ENCODE results near the gene SLC25A17.
"Not testable (repeated sequence)": the region's sequence is repeated elsewhere in the genome, so short reads cannot be mapped to it uniquely, and the experiment has no call there.

Gene SLC25A17

GRCh38 chr22:40856513-40857308, 37.6 kb upstream of the SLC25A17 start, which contains the start of the genes ST13 and XPNPEP3:
Gene ST13, minus strand, starts transcription at chr22:40856639. Its CDS starts 99 bp downstream, at chr22:40856540.
Gene XPNPEP3, plus strand, starts transcription at chr22:40857148. Its CDS starts 34 bp downstream, at chr22:40857182.
- TF ChIP-seq CTCF (IDR thresholded peaks at IDR 0.05; ENCODE audit: extremely low read depth, insufficient read depth, missing control alignments) = peak; percentile 3
- DNase-seq (ENCODE audit: low spot score) = peak; percentile 90
- in situ Hi-C loops (cut with MboI; ENCODE audit: low pct_unique_long_range_greater_than_20kb, low sequenced_read_pairs, unreplicated experiment) = no loop called here

- DNase-seq (ENCODE audit: low spot score) = peak; percentile 7
- in situ Hi-C loops (cut with MboI; ENCODE audit: low pct_unique_long_range_greater_than_20kb, low sequenced_read_pairs, unreplicated experiment) = no loop called here
- TF ChIP-seq CTCF (IDR thresholded peaks at IDR 0.05; ENCODE audit: extremely low read depth, insufficient read depth, missing control alignments) = no peak
Measured at GRCh38 chr22:40855979-40856512, 36.9 kb upstream of the SLC25A17 start.

GRCh38 chr22:40855071-40855978, 36.2 kb upstream of the SLC25A17 start:
- no peak for TF ChIP-seq CTCF (IDR thresholded peaks at IDR 0.05; ENCODE audit: extremely low read depth, insufficient read depth, missing control alignments)
- in situ Hi-C loops (cut with MboI; ENCODE audit: low pct_unique_long_range_greater_than_20kb, low sequenced_read_pairs, unreplicated experiment) = no loop called here
- no peak for DNase-seq (ENCODE audit: low spot score)

- in situ Hi-C loops (cut with MboI; ENCODE audit: low pct_unique_long_range_greater_than_20kb, low sequenced_read_pairs, unreplicated experiment) = no loop called here
- TF ChIP-seq CTCF (IDR thresholded peaks at IDR 0.05; ENCODE audit: extremely low read depth, insufficient read depth, missing control alignments) = no peak
- DNase-seq (ENCODE audit: low spot score) = no peak
Measured at GRCh38 chr22:40853961-40854360, 34.8 kb upstream of the SLC25A17 start.

- in situ Hi-C loops (cut with MboI; ENCODE audit: low pct_unique_long_range_greater_than_20kb, low sequenced_read_pairs, unreplicated experiment) = no loop called here
- no peak for TF ChIP-seq CTCF (IDR thresholded peaks at IDR 0.05; ENCODE audit: extremely low read depth, insufficient read depth, missing control alignments)
- no peak for DNase-seq (ENCODE audit: low spot score)
Measured at GRCh38 chr22:40853333-40853732, 34.2 kb upstream of the SLC25A17 start.

GRCh38 chr22:40845816-40846215, 26.7 kb upstream of the SLC25A17 start:
- DNase-seq (ENCODE audit: low spot score); in situ Hi-C loops (cut with MboI; ENCODE audit: low pct_unique_long_range_greater_than_20kb, low sequenced_read_pairs, unreplicated experiment): not testable (repeated sequence)

All from GM13977 (cell line).